Motor neuron (in vitro differentiated cells): ENCODE measurements around the gene BRD3. TPM values are rescaled to one million over a fixed set of nuclear protein-coding genes. Genes with fewer than 3 reads are reported as not detected.
A peak's percentile ranks its signal among the peaks of the same experiment; 100 is the strongest.

Experiments used
- ATAC-seq, 8 experiments: fragments of 200-7000 bp; cut with Tn5 transposase; replicated peaks in 6 of 8; 2 replicates each; pipeline ENCODE4 v1.8.0; 2021; ENCODE audit warnings: mild to moderate bottlenecking in 8 of 8, moderate library complexity in 8 of 8
- H3K27ac ChIP-seq, 2 donors: fragments of 250-450 bp; sonication (Bioruptor Pico); 2 replicates each; pipeline ENCODE4 v1.9.0; 2021; ENCODE audit warnings: antibody characterized with exemption in 2 of 2, mild to moderate bottlenecking in 2 of 2, moderate library complexity in 1 of 2
- H3K4me1 ChIP-seq, 2 donors: fragments of 250-450 bp; sonication (Bioruptor Pico); replicated peaks in 1 of 2; 2 replicates each; pipeline ENCODE4 v1.6.1; 2021; ENCODE audit warnings: antibody characterized with exemption in 2 of 2, mild to moderate bottlenecking in 2 of 2, moderate library complexity in 1 of 2
- H3K4me3 ChIP-seq, 5 donors: fragments of 250-450 bp; sonication (Bioruptor Pico); 2 replicates each; pipeline ENCODE4 v1.9.0; 2021; ENCODE audit warnings: antibody characterized with exemption in 5 of 5, mild to moderate bottlenecking in 5 of 5, moderate library complexity in 4 of 5
- WGBS, 10 experiments: fragments of 450-650 bp; shearing (Covaris generic); methylation state at CpG; one replicate each; pipeline ENCODE4 v1.0.0; 2022; 5-methylcytosine and 5-hydroxymethylcytosine counted together
- in situ Hi-C, 9 experiments: fragments of 400-800 bp; cut with MboI; loops; one replicate each; pipeline ENCODE4 v1.15.0; 2021; ENCODE audit warnings: low sequenced_read_pairs in 9 of 9, low pct_unique_long_range_greater_than_20kb in 2 of 9; ENCODE audit not compliant: unreplicated experiment in 9 of 9
- total RNA-seq, 8 experiments: library from RNA; unstranded; fragments of 300-600 nt; gene quantifications; 2 replicates each; pipeline versions ENCODE4 v1.2.3 to v1.2.4, GENCODE V29; 2022

Gene BRD3
- total RNA-seq, 8 experiments from 2014 or later: 6.4 to 36.3 (median 22.5) TPM

DNA sequence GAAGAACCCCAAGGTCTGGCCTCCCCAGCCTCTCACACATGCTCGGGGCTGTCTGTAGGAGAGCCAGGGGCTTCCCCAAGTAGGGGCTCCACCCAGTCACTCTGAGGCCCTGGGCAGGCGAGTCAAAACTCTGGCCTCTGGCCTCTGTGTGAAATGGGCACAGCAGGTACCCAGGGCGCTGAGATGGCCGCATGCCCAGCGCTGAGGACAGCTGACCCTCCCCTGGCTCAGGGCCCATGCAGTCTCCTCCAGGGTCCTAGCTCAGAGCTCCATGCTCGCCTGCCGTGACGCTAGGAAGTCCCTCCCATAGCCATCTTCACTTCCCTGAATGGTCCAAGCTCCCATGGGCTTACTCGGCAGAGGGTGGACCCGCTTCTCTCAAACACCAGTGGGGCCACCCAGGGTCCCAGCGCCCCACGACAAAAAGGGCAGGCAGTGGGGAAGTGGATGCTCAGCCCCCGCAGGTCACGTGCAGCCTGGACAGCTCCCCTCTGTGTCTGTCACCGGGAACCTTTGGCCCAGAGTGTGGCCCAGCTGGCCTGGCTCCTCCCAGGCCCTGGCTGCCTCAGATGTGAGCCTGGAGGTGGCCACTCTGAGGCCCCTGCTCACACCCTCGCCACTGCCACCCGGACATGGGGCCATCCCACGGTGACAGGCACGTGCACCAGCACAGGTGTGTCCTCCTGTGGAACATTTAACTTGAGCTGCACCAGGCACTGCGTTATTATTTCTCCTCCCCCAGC, 63.5 kb downstream of the BRD3 start:
- peaks cover 0 to 3% of the 10 kb centered on the region in 2 donors for H3K4me1 ChIP-seq
- peak in 3 of 8 experiments; percentile 20 to 24 (median 23) for ATAC-seq
- in situ Hi-C loops: no loop called here
- H3K27ac ChIP-seq: no peak overlapping the region
- WGBS, 10 experiments: 0 to 100% (median 54%) methylated on average over 1 to 8 of the region's 20 CpGs; no CpG with 5 or more reads in 4 of the 10 experiments
- no peak overlapping the region for H3K4me3 ChIP-seq

DNA sequence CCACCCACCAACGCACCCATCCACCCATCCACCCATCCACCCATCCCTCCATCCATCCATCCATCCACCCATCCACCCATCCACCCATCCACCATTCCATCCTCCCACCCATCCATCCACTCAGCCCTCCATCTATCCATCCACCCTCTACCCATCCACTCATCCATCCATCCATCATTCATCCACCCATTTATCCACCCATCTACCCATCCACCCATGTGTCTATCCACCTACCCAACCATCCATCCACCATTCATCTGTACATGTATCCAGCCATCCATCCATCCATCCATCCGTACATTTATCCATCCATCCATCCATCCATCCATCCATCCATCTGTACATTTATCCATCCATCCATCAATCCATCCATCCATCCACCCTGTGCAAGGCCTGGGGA, 64.6 kb downstream of the BRD3 start:
- 57 to 80% (median 57%) methylated on average over 1 of the region's 2 CpGs; no CpG with 5 or more reads in 6 of the 10 experiments for WGBS, 10 experiments
- Histone ChIP-seq H3K4me3 (no peak overlapping the region), H3K27ac (no peak overlapping the region), H3K4me1 (peaks cover 0 to 6% of the 10 kb centered on the region in 2 donors)
- in situ Hi-C loops: no loop called here
- ATAC-seq: no peak

DNA sequence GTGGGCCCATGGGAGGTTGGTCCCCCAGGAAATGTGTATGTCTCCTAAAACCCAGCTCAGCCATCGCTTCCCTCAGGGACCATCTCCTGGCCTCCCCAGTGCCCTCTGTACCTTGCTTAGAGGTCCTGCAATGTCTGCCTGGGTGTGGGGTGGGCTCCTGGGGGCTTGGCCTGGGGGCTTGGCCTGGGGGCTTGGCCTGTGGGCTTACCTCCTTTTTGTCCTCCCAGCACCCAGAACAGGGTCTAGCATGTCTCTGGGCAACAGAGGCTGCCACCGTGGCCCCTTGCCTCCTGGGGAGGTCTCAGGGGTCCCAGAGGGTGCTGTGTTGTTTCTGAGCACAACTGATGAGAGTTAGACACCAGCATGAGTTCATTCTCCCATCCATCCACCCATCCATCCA, 65.0 kb downstream of the BRD3 start:
- Histone ChIP-seq H3K4me3 (no peak overlapping the region), H3K4me1 (peaks cover 0 to 6% of the 10 kb centered on the region in 2 donors), H3K27ac (no peak overlapping the region)
- no peak for ATAC-seq
- in situ Hi-C loops: no loop called here
- no CpG with 5 or more reads among the region's 2 CpGs for WGBS, 10 experiments

GRCh38 chr9:133999851-134000265, 68.0 kb downstream of the BRD3 start:
- H3K27ac ChIP-seq: no peak overlapping the region
- in situ Hi-C loops: loop anchor here (10.0 to 25.0 kb wide), 4 partner anchors 195 to 215 kb away; no protein-coding TSS in a partner anchor
- no peak overlapping the region for H3K4me3 ChIP-seq
- peaks cover 0 to 6% of the 10 kb centered on the region in 2 donors for H3K4me1 ChIP-seq
- WGBS, 10 experiments: 0 to 81% (median 69%) methylated on average over 1 to 4 of the region's 6 CpGs; no CpG with 5 or more reads in 5 of the 10 experiments
- ATAC-seq: peak in 5 of 8 experiments; percentile 9 to 69 (median 53)

GRCh38 chr9:133998915-133999595, 68.8 kb downstream of the BRD3 start:
- no CpG with 5 or more reads among the region's 1 CpG for WGBS, 10 experiments
- no peak for ATAC-seq
- in situ Hi-C loops: loop anchor here (10.0 to 25.0 kb wide), 4 partner anchors 194 to 214 kb away; no protein-coding TSS in a partner anchor

DNA sequence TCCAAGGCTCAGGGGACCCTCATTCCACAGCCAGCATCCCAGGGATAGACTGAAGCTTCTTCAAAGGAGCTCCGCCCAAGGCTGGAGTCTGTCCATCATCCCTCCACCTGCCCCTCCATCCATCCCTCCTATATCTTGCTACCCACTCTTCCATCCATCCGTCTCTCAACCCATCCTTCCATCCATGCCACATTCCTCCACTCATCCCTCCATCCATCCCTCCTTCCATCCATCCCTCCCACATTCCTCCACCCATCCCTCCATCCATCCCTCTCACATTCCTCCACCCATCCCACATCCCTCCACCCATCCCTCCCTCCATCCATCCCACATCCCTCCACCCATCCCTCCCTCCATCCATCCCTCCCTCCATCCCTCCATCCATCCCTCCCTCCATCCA, 70.2 kb downstream of the BRD3 start:
- H3K27ac ChIP-seq: no peak overlapping the region
- WGBS, 10 experiments: 30 to 40% methylated on average over 1 to 2 of the region's 2 CpGs; no CpG with 5 or more reads in 8 of the 10 experiments
- ATAC-seq: no peak
- H3K4me1 ChIP-seq: peaks cover 13 to 18% of the 10 kb centered on the region in 2 donors
- in situ Hi-C loops: loop anchor here (10.0 to 25.0 kb wide), 4 partner anchors 193 to 213 kb away; no protein-coding TSS in a partner anchor
- H3K4me3 ChIP-seq: no peak overlapping the region

More at GRCh38 chr9:133998915-133999595, 68.8 kb downstream of the BRD3 start:
- Histone ChIP-seq H3K27ac (no peak overlapping the region), H3K4me1 (peaks cover 3 to 8% of the 10 kb centered on the region in 2 donors), H3K4me3 (no peak overlapping the region)

DNA sequence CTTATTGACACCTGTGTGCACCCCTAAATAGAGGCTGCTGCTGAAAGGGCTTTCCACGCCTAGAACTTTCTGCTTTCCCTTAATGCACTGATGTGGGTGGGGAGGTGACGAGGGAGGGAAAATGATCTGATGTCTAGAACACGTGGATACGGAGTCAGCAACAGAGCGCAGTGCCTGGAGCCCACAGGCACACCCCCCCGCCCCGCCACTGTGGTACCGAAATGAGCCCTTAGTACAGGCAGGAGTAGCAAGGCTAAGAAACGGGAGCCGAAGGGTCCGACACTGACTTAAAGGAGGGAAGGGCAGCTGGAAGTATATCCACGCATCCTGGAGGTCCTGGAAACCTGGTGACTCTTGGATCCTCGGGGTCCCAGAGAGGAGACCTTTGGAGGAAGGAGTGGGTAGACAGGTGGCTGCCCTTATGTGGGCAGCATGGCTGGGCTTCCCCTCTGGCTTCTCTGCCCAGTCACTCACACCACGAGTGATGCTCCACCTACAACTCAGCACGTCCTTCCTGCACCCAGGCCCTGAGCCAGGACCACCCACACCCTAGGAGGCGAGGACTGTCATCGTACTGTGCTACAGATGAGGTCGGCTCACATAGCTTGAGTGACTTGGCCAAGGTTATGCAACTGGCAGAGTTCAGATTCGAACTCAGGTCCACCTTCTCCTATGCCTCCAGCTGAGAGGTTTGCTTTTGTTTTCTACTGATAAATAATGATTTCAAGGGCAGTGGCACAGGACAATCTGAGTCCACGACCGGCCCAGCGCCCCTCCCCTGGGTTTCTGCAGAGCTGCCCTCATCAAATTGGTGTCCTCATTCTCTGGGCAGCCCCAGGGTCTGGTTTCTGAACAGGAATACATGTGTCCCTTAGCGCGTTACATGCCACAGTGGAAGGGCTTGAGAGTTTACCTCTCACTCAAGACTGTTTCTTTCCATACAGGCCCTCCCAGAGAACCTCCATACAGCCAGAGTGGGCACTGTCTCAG, 71.0 kb downstream of the BRD3 start:
- whole genome bisulfite sequencing, 10 experiments: 0 to 97% (median 41%) methylated on average over 1 to 7 of the region's 24 CpGs; no CpG with 5 or more reads in 3 of the 10 experiments
- H3K4me1 ChIP-seq: peaks cover 13 to 18% of the 10 kb centered on the region in 2 donors
- ATAC-seq: no peak
- no peak overlapping the region for H3K4me3 ChIP-seq
- in situ Hi-C loops: loop anchor here (10.0 to 25.0 kb wide), 4 partner anchors 192 to 212 kb away; no protein-coding TSS in a partner anchor
- H3K27ac ChIP-seq: no peak overlapping the region

DNA sequence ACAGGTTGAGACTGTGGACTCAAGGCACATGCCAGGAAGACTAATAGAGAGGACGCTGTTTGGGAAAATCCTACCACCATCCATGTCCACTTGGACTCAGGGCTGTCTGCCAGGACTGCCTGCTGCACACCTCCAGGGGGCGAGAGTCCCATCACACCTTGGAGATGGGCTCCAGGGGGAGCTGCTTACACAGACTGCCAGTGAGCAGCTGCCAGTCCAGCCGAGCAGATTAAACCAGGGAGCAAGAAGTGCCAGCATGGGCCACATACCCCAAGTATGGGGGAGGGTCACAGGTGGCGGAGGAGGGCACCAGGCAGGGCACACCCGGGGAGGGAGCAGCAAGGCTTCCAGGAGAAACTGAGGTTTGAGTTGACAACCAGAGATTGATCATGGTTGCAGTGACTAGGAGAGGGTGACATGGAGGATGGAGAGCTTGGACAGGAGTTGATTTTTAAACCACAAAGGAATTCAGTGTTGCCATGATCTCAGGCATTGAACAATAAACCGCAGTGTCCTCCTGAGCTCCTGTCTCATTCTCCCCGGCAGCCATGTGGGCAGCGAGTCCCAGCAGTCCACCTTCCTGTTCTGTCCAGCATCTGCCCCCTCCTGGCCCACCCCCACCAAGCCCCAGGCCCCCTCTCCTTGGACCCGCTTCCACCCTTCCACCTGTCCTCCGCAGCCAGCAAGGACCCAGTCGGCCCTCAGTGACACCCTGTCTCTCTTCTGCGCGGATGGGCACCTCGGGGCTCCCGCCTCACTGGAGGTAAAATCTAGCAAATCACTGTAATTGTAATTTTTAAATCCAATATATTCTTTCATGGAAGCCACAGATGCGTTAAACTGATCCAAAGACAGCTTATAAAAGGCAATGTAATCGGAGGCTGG, 72.6 kb downstream of the BRD3 start:
- in situ Hi-C loops: loop anchor here (10.0 to 25.0 kb wide), 4 partner anchors 190 to 210 kb away; no protein-coding TSS in a partner anchor
- ATAC-seq: no peak
- no peak overlapping the region for H3K4me3 ChIP-seq
- peaks cover 13 to 19% of the 10 kb centered on the region in 2 donors for H3K4me1 ChIP-seq
- no peak overlapping the region for H3K27ac ChIP-seq
- WGBS, 10 experiments: 44 to 100% (median 74%) methylated on average over 1 to 10 of the region's 17 CpGs; no CpG with 5 or more reads in 4 of the 10 experiments

DNA sequence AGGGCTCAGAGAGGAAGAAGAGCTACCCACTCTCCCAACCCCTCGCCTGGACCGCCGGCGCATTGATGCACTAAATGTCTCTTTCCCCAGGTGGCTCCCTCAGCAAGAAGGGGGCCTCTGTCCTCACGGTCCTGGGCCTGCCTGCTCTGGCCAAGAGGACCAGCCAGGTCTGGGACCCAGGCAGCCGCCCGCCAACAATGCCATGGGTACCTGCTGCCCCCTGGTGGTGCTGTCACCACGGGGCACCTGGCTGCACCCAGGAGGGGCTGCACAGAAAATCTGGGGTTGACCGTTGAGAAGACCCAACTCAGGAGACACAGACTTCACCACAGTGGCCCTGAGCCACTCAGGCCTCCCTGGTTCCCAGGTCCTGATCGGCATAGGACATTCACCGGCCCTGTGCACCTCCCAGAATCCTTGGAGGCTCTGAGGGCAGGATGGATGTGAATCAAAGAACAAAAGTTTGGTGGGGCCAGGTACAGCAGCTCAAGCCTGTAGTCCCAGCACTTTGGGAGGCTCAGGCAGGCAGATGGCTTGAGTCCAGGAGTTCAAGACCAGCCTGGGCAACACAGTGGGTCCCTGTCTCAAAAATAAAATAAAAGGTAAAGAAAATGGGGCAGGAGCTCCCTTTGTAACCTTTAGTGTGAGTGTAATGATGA, 73.3 kb downstream of the BRD3 start:
- Histone ChIP-seq H3K4me3 (peak overlapping the region in 1 of 5 donors; percentile 60), H3K27ac (no peak overlapping the region), H3K4me1 (peaks cover 19 to 25% of the 10 kb centered on the region in 2 donors)
- WGBS, 10 experiments: 3 to 20% (median 10%) methylated on average over 1 to 5 of the region's 11 CpGs; no CpG with 5 or more reads in 6 of the 10 experiments
- ATAC-seq: peak; percentile 5 to 52 (median 35)
- in situ Hi-C loops: loop anchor here (10.0 to 25.0 kb wide), 4 partner anchors 190 to 210 kb away; no protein-coding TSS in a partner anchor

GRCh38 chr9:133993635-133994253, 74.1 kb downstream of the BRD3 start:
- Histone ChIP-seq H3K4me1 (peaks cover 19 to 20% of the 10 kb centered on the region in 2 donors), H3K4me3 (peak overlapping the region in 4 of 5 donors; percentile 60 to 94 (median 86)), H3K27ac (peak overlapping the region in 1 of 2 donors; percentile 90)
- no peak for ATAC-seq
- in situ Hi-C loops: loop anchor here (10.0 to 25.0 kb wide), 4 partner anchors 189 to 209 kb away; no protein-coding TSS in a partner anchor
- 33 to 60% (median 41%) methylated on average over 1 to 10 of the region's 16 CpGs; no CpG with 5 or more reads in 4 of the 10 experiments for WGBS, 10 experiments
